ENCODE measurements around the gene RBAK. TPM values are rescaled to one million over a fixed set of nuclear protein-coding genes. Genes with fewer than 3 reads are reported as not detected.
"Not testable (repeated sequence)": the region's sequence is repeated elsewhere in the genome, so short reads cannot be mapped to it uniquely, and the experiment has no call there.

Gene RBAK
- total RNA-seq, 1 experiment from 2014 or later = 11.7 TPM

DNA sequence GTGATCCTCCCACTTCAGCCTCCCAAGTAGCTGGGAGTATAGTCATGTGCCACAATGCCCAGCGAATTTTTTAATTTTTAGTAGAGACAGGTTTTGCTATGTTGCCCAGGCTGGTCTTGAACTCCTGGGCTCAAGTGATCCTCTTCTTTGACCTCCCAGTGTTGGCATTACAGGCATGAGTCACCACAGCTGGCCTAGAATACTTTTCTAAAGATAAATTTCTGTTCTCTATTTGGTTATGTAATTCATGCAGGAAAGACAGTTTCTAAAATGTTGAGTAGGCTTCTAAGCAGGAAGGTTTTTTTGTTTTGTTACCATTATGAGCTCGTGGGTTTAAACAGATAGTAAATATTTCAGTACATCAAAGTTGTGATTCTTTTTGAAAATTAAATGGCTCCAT is 5.0 kb downstream of the RBAK start:
- DNase-seq (ENCODE audit: low spot score) = no peak

DNA sequence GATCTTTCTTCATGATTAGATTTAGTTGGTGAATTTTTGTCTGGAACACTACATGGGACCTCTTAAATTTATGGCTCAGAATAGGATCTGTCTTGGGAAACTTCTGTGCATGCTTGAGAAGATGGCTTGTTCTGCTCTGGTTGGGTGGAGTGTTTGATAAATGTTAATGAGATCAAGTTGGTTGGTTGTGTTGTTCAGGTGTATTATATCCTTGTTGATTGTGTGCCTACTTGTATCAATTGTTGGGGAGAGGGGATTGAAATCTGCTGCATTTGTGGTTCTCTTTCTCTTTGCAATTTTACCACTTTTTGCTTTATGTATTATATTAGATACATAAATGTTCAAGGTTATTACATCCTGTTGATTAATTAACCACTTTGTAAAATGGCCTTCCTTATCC is 6.1 kb downstream of the RBAK start:
- DNase-seq (ENCODE audit: low spot score) = not testable (repeated sequence)

GRCh38 chr7:5053175-5053574 is 7.5 kb downstream of the RBAK start:
- DNase-seq (ENCODE audit: low spot score) = no peak

DNA sequence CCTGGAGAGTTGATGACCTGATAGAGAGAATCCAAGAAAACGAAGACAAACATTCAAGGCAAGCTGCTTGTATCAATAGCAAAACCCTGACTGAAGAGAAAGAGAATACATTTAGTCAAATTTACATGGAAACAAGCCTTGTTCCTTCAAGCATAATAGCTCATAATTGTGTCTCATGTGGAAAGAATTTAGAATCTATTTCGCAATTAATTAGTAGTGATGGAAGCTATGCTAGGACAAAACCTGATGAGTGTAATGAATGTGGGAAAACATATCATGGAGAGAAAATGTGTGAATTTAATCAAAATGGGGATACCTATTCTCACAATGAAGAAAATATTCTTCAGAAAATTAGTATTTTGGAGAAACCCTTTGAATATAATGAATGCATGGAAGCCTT is 18.0 kb downstream of the RBAK start:
- no peak for DNase-seq (ENCODE audit: low spot score)

DNA sequence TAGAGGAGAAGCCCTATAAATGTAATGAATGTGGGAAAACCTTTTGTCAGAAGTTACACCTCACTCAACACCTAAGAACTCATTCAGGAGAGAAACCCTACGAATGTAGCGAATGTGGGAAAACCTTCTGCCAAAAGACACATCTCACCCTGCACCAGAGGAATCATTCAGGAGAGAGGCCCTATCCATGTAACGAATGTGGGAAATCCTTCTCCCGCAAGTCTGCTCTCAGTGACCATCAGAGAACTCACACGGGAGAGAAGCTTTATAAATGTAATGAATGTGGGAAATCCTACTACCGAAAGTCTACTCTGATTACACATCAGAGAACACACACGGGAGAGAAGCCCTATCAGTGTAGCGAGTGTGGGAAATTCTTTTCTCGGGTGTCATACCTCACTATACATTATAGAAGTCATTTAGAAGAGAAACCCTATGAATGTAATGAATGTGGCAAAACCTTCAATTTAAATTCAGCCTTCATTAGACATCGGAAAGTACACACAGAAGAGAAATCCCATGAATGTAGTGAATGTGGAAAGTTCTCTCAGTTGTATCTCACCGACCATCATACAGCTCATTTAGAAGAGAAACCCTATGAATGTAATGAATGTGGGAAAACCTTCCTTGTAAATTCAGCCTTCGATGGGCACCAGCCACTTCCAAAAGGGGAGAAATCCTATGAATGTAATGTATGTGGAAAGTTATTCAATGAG is 18.9 kb downstream of the RBAK start:
- peak; percentile 60 for DNase-seq (ENCODE audit: low spot score)

DNA sequence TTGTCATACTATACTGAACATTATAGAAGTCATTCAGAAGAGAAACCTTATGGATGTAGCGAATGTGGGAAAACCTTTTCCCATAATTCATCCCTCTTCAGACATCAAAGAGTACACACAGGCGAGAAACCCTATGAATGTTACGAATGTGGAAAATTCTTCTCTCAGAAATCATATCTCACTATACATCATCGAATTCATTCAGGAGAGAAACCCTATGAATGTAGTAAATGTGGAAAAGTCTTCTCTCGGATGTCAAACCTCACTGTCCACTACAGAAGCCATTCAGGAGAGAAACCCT is 19.4 kb downstream of the RBAK start:
- no peak for DNase-seq (ENCODE audit: low spot score)

- no peak for DNase-seq (ENCODE audit: low spot score)
These were observed 22.9 kb downstream of the RBAK start for GRCh38 chr7:5068521-5068920.

- no peak for DNase-seq (ENCODE audit: low spot score)
These were observed 24.5 kb downstream of the RBAK start for GRCh38 chr7:5070206-5070605.

DNA sequence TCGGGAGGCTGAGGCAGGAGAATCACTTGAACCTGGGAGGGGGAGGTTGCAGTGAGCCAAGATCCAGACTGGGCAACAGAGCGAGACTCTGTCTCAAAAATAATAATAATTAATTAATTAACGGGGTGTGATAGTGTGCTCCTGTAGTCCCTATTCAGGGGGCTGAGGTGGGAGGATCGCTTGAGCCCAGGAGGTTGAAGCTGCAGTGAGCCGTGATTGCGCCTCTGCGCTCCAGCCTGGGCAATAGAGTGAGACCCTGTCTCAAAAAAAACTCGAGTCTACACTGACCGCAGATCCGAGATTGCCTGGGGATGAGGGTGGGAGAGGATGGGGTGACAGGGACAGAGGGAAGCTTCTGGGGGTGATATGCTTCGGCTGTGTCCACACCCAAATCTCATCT is 29.5 kb downstream of the RBAK start:
- DNase-seq (ENCODE audit: low spot score) = not testable (repeated sequence)

DNA sequence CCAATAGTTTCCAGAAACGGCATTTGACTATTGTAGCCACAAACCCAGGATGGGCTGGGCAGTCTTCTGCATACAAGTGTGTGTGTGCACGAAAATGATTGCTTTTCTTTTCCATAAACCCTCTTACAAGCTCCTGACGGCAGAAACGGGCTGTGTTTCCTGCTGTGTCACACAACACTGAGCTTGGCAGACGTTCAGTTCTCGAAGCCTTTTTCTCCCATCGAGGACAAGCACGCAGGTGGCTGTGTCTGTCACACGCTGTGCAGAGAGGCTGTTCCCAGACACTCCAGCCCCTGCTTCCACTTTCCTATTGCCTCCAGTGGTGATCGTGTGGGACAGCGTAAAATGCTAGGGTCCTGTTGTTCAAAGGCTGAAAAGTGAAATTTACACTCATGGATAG is 32.1 kb downstream of the RBAK start:
- peak; percentile 64 for DNase-seq (ENCODE audit: low spot score)

GRCh38 chr7:5082806-5083205 is 37.1 kb downstream of the RBAK start:
- DNase-seq (ENCODE audit: low spot score) = no peak

GRCh38 chr7:5083311-5083711 is 37.7 kb downstream of the RBAK start:
- no peak for DNase-seq (ENCODE audit: low spot score)

GRCh38 chr7:5086256-5086655 is 40.6 kb downstream of the RBAK start:
- DNase-seq (ENCODE audit: low spot score) = no peak

DNA sequence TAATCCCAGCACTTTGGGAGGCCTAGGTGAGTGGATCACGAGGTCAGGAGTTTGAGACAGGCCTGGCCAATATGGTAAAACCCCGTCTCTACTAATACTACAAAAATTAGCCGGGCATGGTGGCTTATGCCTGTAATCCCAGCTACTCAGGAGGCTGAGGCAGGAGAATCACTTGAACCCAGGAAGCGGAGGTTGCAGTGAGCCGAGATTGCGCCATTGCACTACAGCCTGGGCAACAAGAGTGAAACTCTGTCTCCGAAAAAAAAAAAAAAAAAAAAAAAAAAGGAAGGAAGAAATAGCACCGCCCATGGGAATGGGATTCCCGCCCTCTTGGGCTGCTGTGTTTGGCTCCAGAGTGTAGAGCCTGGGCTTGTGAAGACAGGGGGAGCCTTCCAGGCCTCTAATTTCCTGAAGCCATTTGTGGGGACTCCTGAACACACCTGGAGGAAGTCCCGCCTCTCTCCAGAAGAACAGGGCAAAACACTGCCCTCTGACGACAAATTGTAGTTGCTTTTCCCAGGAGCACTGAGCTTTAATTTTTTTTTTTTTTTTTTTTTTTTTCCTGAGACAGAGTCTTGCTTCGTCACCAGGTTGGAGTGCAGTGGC is 42.7 kb downstream of the RBAK start:
- DNase-seq (ENCODE audit: low spot score) = peak; percentile 91

DNA sequence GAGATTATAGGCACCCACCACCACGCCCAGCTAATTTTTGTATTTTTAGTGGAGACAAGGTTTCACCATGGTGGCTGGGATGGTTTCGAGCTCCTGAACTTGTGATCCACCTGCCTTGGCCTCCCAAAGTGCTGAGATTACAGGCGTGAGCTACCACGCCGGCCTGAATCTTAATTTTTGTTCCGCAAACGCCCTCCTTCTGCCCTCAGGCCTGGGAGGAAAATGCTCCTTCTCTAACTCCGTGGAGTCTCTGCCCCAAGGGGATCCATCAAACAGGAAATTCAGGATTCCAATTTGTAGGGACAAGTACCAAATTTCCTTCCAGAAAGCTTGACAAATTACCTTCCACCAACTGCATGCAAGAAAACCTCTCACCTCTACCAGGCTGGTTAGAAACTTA is 43.2 kb downstream of the RBAK start:
- no peak for DNase-seq (ENCODE audit: low spot score)

GRCh38 chr7:5093948-5094347 is 48.3 kb downstream of the RBAK start:
- no peak for DNase-seq (ENCODE audit: low spot score)

- DNase-seq (ENCODE audit: low spot score) = no peak
These were observed 49.0 kb downstream of the RBAK start for GRCh38 chr7:5094641-5095040.

DNA sequence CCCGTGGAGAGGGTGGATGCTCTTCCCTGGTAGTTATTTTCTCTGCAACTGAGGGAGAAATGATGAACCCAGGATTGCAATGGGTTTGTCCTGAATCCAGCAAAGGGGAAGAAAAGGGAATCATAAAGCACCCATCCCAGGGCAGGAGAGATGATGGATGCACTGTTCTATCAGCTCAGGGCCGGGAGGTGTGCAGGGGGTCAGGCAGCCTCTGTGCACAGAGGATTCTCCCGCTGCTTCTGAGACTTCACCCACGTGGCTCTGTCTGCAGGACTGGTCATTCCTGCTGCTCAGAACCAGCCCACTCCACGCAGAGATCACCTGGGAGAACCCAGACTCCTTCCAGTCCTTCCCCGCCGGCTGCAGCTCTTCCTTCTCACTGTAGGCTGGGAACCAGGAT is 70.7 kb downstream of the RBAK start:
- DNase-seq (ENCODE audit: low spot score) = no peak

- no peak for DNase-seq (ENCODE audit: low spot score)
These were observed 71.7 kb downstream of the RBAK start for GRCh38 chr7:5117095-5117970.
